Heart left ventricle (tissue), 13 donors: Measurements from ENCODE around the gene NSD1.

ENCODE experiments used
- CTCF ChIP-seq, 12 donors: fragments of 200-600 bp; sonication (generic) in 4 of 12; IDR thresholded peaks; one replicate each; pipeline versions ENCODE4 v1.5.0 to v1.8.0; 2018 to 2022; ENCODE audit warnings: antibody characterized with exemption in 12 of 12, mild to moderate bottlenecking in 5 of 12
- POLR2A ChIP-seq, 2 donors: fragments of 450-650 bp; IDR thresholded peaks; one replicate each; pipeline ENCODE4 v1.6.1; 2017; ENCODE audit warnings: antibody characterized with exemption in 2 of 2, mild to moderate bottlenecking in 2 of 2, moderate library complexity in 2 of 2
- donor health status: ischemic (EF 13 %, LVEDD 7.1; RV severe dilation, severe dysfunction).
- donor health status: DM: no; HTN: yes; CAD: no.
- donor health status: DM: no; HTN: no; CAD: no.
- donor health status: ischemic (EF 25% LVEDD 6.9; RV normal size, moderate dysfunction).
- donor health status: ischemic (EF 25% LVEDD 5.7; RV mildly dilated, moderate dysfunction).
- donor health status: ischemic (EF 35%, LVEDD 5.7; RV mildly dilated, moderate dysfunction).
- donor health status: nonischemic (EF 11% LVEDD 7.7; RV severe dilation, severe dysfunction).
- donor health status: DM: yes; HTN: yes; CAD: no.
- donor health status: PGD.
- donor health status: ischemic (EF 29% LVEDD 5.4; RV normal size, mild dysfunction).
- donor health status: nonischemic (EF 23%, LVEDD 6.1; RV moderate dilation, normal function).

GRCh38 chr5:177307544-177308363 lies 174.2 kb downstream of the NSD1 start:
- no peak for TF ChIP-seq CTCF (IDR thresholded peaks at IDR 0.05)
- no peak for TF ChIP-seq POLR2A (IDR thresholded peaks at IDR 0.05)
